Measurements from ENCODE around the gene DNAH2. TPM values are rescaled to one million over a fixed set of nuclear protein-coding genes. Genes with fewer than 3 reads are reported as not detected.
A peak's percentile ranks its signal among the peaks of the same experiment; 100 is the strongest.

Gene DNAH2
- total RNA-seq, 1 experiment from 2014 or later, result 0.17 TPM

DNA sequence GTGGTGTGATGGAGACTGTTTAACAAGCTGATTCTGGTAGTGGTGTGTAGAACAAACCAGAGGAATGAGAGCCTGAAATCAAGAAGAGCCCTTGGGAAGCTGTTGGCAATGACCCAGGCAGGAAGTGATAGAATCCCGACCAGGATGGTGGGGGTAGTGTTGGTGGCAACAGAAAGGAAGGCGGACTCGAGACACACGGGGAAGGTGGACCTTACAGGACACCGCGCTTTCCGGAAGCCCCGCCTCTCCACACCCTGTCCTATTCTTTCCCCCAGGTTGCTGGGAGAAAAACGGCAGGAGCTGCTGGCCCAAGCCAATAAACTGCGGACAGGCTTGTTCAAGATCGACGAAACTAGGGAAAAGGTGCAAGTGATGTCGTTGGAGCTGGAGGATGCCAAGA lies 86.4 kb downstream of the DNAH2 start:
- TF ChIP-seq, protein P1, sequence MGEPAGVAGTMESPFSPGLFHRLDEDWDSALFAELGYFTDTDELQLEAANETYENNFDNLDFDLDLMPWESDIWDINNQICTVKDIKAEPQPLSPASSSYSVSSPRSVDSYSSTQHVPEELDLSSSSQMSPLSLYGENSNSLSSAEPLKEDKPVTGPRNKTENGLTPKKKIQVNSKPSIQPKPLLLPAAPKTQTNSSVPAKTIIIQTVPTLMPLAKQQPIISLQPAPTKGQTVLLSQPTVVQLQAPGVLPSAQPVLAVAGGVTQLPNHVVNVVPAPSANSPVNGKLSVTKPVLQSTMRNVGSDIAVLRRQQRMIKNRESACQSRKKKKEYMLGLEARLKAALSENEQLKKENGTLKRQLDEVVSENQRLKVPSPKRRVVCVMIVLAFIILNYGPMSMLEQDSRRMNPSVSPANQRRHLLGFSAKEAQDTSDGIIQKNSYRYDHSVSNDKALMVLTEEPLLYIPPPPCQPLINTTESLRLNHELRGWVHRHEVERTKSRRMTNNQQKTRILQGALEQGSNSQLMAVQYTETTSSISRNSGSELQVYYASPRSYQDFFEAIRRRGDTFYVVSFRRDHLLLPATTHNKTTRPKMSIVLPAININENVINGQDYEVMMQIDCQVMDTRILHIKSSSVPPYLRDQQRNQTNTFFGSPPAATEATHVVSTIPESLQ (CRISPR knock-in tag; IDR thresholded peaks at IDR 0.05), result no peak
- TF ChIP-seq TP53 (CRISPR knock-in tag; IDR thresholded peaks at IDR 0.05) (no peak), ERG (CRISPR knock-in tag; IDR thresholded peaks at IDR 0.05) (no peak), SP1 (CRISPR knock-in tag; conservative IDR thresholded peaks at IDR 0.05) (no peak), ZNF317 (CRISPR knock-in tag; IDR thresholded peaks at IDR 0.05; ENCODE audit: borderline replicate concordance, low read depth) (no peak), ZNF121 (CRISPR knock-in tag; IDR thresholded peaks at IDR 0.05) (no peak), CBFB (CRISPR knock-in tag; IDR thresholded peaks at IDR 0.05; ENCODE audit: low read depth) (no peak)
- TF ChIP-seq, protein P2, sequence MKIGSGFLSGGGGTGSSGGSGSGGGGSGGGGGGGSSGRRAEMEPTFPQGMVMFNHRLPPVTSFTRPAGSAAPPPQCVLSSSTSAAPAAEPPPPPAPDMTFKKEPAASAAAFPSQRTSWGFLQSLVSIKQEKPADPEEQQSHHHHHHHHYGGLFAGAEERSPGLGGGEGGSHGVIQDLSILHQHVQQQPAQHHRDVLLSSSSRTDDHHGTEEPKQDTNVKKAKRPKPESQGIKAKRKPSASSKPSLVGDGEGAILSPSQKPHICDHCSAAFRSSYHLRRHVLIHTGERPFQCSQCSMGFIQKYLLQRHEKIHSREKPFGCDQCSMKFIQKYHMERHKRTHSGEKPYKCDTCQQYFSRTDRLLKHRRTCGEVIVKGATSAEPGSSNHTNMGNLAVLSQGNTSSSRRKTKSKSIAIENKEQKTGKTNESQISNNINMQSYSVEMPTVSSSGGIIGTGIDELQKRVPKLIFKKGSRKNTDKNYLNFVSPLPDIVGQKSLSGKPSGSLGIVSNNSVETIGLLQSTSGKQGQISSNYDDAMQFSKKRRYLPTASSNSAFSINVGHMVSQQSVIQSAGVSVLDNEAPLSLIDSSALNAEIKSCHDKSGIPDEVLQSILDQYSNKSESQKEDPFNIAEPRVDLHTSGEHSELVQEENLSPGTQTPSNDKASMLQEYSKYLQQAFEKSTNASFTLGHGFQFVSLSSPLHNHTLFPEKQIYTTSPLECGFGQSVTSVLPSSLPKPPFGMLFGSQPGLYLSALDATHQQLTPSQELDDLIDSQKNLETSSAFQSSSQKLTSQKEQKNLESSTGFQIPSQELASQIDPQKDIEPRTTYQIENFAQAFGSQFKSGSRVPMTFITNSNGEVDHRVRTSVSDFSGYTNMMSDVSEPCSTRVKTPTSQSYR (CRISPR knock-in tag; IDR thresholded peaks at IDR 0.05), result no peak
- TF ChIP-seq, protein P3, sequence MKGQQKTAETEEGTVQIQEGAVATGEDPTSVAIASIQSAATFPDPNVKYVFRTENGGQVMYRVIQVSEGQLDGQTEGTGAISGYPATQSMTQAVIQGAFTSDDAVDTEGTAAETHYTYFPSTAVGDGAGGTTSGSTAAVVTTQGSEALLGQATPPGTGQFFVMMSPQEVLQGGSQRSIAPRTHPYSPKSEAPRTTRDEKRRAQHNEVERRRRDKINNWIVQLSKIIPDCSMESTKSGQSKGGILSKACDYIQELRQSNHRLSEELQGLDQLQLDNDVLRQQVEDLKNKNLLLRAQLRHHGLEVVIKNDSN (CRISPR knock-in tag; IDR thresholded peaks at IDR 0.05), result no peak
- TF ChIP-seq, protein P4, sequence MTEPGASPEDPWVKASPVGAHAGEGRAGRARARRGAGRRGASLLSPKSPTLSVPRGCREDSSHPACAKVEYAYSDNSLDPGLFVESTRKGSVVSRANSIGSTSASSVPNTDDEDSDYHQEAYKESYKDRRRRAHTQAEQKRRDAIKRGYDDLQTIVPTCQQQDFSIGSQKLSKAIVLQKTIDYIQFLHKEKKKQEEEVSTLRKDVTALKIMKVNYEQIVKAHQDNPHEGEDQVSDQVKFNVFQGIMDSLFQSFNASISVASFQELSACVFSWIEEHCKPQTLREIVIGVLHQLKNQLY (CRISPR knock-in tag; IDR thresholded peaks at IDR 0.05), result no peak
- POLR2A ChIA-PET, result no interaction called here
- Mint-ChIP-seq H3K9me3 (peaks cover 4% of the 10 kb centered on the region), H3K36me3 (no peaks in the 10 kb centered on the region), H3K27me3 (ENCODE audit: low read depth) (peaks cover 3% of the 10 kb centered on the region), H3K4me1 (peaks cover 6% of the 10 kb centered on the region), H3K27ac (peak overlapping the region; percentile 42; the same call in 1 of the 2 replicates), H3K4me3 (no peak overlapping the region)
- ATAC-seq, result peak; percentile 83
- CTCF ChIA-PET, result interaction anchor here (0.7 to 2.3 kb wide), 5 partner anchors 19 to 290 kb away, joined by 3 to 10 read pairs (median 3); no protein-coding TSS in a partner anchor
- DNase-seq (ENCODE audit: low spot score), result no peak

DNA sequence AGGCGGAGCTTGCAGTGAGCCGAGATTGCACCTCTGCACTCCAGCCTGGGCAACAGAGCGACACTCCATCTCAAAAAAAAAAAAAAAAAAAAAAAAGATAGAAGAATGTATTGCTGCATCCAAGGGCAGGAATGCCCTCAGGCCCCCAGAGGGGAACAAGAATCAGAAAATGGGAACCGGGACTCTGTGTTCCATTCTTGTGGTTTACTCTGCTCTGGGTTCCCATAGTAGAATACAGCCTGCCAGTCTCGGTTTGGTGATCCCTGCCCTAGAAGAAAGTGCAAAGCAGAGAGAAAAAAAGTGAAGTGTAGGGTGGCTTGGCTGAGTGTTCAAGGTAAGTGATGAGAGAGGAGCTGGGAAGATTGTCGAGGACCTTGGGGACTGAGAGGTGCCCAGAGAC lies 89.0 kb downstream of the DNAH2 start:
- Mint-ChIP-seq H3K27ac (no peak overlapping the region), H3K4me1 (peaks cover 6% of the 10 kb centered on the region), H3K27me3 (ENCODE audit: low read depth) (peaks cover 3% of the 10 kb centered on the region), H3K36me3 (no peaks in the 10 kb centered on the region), H3K9me3 (no peaks in the 10 kb centered on the region), H3K4me3 (no peak overlapping the region)
- DNase-seq (ENCODE audit: low spot score) (no peak), ATAC-seq (no peak)
- ChIA-PET POLR2A (no interaction called here), CTCF (interaction anchor here (0.5 to 0.6 kb wide), 3 partner anchors 50 to 993 kb away, joined by 3 to 4 read pairs (median 3); no protein-coding TSS in a partner anchor)
- TF ChIP-seq EMX1 (CRISPR knock-in tag; IDR thresholded peaks at IDR 0.05), result no peak
- TF ChIP-seq, protein P5, sequence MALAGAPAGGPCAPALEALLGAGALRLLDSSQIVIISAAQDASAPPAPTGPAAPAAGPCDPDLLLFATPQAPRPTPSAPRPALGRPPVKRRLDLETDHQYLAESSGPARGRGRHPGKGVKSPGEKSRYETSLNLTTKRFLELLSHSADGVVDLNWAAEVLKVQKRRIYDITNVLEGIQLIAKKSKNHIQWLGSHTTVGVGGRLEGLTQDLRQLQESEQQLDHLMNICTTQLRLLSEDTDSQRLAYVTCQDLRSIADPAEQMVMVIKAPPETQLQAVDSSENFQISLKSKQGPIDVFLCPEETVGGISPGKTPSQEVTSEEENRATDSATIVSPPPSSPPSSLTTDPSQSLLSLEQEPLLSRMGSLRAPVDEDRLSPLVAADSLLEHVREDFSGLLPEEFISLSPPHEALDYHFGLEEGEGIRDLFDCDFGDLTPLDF (CRISPR knock-in tag; IDR thresholded peaks at IDR 0.05), result no peak
- no peak for TF ChIP-seq ZNF396 (CRISPR knock-in tag; IDR thresholded peaks at IDR 0.05; ENCODE audit: borderline replicate concordance)
- TF ChIP-seq NFE2L1 (CRISPR knock-in tag; IDR thresholded peaks at IDR 0.05), result no peak
- TF ChIP-seq JUN (CRISPR knock-in tag; IDR thresholded peaks at IDR 0.05), result no peak
- TF ChIP-seq, protein P6, sequence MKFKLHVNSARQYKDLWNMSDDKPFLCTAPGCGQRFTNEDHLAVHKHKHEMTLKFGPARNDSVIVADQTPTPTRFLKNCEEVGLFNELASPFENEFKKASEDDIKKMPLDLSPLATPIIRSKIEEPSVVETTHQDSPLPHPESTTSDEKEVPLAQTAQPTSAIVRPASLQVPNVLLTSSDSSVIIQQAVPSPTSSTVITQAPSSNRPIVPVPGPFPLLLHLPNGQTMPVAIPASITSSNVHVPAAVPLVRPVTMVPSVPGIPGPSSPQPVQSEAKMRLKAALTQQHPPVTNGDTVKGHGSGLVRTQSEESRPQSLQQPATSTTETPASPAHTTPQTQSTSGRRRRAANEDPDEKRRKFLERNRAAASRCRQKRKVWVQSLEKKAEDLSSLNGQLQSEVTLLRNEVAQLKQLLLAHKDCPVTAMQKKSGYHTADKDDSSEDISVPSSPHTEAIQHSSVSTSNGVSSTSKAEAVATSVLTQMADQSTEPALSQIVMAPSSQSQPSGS (CRISPR knock-in tag; IDR thresholded peaks at IDR 0.05; ENCODE audit: borderline replicate concordance, low read depth), result no peak
- no peak for TF ChIP-seq CTCF (IDR thresholded peaks at IDR 0.05)
- TF ChIP-seq ELF4 (CRISPR knock-in tag; IDR thresholded peaks at IDR 0.05; ENCODE audit: low read depth), result no peak
